Daoy (cell line): Measurements from ENCODE around the gene ALDOA. TPM values are rescaled to one million over a fixed set of nuclear protein-coding genes. Genes with fewer than 3 reads are reported as not detected.
"Not testable (repeated sequence)": the region's sequence is repeated elsewhere in the genome, so short reads cannot be mapped to it uniquely, and the experiment has no call there.

Experiments used
- DNase-seq: peaks from one replicate; pipeline ENCODE4 v3.0.0-alpha.2; 2015; ENCODE audit warnings: low read depth
- total RNA-seq: library from RNA; depleted of rRNA; stranded (reverse); fragments of >200 nt; shearing (Covaris generic); gene quantifications from 2 replicates; pipeline ENCODE4 v1.2.3, GENCODE V29; 2014

Gene ALDOA
- total RNA-seq, 1 experiment from 2014 or later, result 887 TPM

DNA sequence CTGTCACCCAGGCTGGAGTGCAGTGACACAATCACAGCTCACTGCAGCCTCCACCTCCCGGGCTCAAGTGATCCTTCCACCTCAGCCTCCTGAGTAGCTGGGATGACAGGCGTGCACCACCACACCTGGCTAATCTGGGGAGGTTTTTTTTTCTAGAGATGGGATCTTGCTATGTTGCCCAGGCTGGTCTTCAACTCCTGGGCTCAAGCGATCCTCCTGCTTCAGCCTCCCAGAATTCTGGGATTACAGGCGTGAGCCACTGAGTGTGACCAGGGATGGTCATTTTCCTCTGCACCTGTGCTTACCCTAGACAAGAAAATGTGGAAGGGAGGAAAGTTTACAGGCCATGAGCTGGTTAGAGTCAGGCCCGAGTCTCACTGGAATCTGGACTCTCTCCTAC, 24.9 kb upstream of the ALDOA start:
- not testable (repeated sequence) for DNase-seq

DNA sequence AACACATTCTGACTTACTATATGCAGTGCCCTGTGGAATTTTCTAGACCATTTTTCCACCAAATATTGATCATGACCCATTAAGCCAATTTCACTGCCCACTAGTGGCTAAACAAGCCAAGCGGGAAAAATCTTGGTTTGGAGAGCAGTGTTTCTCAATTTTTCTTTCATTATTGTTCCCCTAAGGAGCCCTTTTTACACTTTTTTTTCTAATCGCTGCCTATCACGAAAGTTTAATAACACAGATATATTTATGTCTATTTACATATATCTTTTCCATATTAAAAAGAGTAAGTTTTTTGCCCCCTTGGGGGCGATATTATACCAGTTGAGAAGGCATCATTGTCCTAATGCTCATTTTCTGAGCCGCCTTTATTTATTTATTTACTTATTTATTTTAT, 23.7 kb upstream of the ALDOA start:
- no peak for DNase-seq

DNA sequence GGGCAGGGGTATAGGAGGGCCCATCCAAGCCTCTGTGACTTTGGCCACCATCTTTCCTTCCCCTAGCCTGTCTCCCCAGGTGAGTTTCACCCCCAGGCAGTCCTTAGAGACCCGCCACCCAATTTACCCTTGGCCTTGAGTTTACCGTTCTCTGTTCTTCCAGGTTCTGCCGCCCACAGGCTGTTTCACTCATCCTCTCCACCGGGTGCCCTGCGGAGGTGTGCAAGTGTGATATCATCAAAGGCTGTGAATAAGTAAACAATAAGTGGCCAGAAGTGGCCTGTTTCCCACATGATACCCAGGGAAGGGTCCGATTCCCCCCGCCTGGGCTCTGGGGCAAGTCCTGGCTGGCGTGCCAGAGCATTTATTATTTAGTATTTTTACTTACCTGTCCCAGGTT, 19.4 kb upstream of the ALDOA start:
- DNase-seq, result no peak

DNA sequence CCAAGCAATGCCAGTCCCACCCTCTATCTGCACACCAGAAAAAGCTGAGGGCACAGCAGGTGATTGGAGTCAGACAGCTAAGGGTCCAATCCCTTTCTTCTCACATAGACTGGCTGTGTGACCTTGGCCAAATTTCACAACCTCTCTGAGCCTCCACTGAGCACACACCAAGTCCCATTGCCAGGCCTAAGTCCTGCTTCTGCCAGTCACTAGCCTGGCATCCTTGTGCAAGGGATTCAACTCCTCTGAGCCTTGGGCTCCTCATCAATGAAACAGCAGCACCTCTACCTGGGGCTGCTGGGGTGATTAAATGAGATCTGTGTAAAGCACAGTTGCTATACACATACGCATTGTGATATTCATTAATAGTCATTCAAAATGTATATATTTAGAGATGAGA, 19.0 kb upstream of the ALDOA start:
- no peak for DNase-seq

DNA sequence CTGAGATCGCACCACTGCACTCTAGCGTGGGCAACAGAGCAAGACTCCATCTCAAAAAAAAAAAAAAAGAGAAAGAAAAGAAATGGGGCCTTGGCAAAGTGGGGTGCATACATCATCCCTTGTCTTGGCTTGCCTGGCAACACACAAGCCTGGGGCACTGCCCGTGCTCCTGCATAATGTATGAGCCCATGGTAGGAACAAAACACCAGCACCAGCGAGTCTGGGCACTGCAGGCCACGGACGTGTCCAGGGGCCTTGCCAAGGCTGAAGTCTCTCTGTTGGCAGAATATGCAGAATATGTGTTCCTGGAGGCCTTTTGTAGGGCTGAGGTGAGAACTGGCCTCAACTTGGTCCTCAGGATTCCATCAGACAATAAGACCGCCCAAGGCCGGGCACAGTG, 15.7 kb upstream of the ALDOA start:
- DNase-seq, result no peak

DNA sequence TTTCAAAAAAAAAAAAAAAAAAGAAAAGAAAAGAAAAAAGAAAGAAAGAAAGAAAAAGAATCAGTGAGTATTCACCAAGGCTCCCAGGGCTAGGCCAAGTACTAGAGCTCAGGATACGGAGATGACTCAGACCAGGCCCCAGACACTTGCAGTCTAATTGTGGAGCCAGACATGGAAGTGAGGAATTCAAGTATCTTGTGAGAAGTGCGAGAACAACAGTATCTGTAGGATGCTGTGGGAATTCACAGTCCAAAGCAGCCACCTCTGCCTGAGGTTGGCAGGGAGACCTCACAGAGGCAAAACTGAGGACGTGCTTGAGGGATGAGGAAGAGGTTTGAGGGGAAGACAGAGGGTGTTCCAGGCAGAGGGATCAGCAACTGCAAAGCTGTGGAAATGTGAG, 14.0 kb upstream of the ALDOA start:
- peak; percentile 74 for DNase-seq

DNA sequence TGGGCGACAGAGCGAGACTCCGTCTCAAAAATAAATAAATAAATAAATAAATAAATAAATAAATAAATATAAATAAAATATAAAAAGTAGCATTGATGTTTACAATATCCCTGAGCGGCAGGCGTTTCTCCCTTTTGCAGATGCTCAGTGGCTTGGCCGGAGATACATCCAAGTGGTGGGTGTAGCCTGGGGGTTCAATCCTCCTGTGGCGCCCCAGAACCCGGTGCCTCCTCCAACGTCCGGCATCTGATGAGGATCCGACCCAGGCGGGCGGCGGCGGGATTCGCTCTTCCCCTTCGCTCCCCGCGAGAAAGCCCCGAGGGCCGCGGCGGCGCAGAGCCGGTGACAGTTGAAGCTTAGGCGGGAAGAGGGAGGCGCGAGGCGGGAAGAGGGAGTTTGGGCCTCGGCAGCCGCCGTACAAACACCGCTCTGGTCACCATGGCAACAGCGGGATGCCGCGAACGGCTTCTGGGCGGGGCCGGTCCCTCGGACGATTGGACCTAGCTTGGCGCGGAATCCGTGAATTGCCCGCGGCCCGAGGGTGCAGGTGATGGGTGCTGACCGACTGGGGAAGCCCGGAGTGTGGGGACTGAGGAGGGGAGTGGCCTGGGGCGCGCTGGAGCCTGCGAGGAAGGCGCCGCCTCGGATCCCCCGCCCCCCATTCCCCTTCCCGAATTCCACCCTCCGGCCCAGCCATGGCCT, 12.7 kb upstream of the ALDOA start:
- peak; percentile 94 for DNase-seq

DNA sequence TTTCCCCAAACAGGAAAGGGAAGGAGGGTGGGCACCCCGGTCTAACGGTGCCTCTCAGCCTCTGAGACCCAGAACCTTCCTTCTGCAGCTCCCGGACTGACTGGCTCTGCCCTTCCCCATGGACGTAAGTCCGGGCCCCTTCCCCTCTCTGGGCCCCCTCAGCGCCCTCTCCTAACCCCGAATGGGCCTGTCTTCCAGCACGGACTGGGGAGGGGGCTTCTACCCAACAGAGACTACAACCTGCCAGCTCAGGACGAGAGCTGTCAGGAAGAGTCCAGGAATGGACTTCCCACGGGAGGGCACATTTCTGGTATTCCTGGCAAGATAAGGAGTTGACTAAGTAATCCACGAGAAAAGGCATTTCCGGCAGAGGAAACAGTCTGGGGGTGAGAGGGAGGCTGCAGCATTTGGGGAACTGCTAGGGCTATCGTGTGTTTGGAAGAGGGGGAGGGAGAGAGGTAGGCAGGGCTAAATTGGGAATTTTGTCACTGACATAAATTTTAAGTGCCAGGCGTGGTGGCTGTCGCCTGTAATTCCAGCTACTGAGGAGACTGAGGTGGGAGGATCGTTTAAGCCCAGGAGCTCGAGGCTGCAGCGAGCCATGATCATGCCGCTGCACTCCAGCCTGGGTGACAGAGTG, 12.1 kb upstream of the ALDOA start:
- peak; percentile 58 for DNase-seq

DNA sequence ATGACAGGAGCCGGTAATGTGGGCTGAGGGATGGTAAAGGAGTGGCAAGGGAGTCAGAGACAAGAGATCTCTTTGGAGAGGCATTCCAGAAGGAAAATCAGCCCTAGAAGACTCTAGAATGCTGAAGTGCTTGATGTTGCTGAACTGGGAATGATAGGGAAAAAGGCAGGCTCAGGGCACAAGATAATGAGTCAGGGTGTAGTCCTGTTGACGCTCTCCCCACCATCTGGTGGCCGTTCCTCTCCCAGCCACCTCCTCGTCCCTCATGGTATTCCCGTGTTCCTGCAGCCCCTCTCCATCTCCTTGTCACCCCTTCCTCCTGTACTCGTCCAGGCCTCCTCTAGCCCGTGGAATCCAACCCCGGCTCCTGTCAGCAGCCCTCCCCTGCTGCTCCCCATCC, 11.1 kb upstream of the ALDOA start:
- DNase-seq, result no peak

DNA sequence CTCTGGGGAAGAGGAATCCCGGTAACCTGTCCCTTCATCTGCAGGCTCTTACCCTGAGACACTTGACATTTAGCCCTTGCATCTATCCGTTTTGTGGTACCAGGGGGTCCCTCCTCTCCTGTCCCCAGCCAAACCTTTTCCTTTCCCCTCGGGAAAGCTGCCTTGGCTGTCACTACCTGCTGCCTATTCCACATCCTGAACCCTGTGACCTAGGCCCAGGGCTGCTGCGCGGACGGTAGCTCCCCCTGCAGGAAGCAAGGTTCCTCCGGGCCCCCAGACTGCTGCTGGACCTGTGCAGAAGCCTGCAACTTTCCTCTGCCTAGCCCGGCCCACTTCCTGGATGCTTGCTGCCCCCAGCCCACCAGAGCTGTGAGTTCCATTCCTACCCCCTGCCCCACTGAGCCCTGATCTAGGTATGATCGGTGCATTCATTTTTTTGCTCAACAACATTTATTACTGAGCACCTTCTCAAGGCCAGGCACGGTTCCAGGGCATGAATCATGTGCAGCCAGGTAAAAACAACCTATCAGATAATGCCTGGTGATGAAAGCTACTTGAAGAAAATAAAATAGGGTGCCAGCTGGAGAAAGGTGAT, 10.5 kb upstream of the ALDOA start:
- DNase-seq, result no peak

DNA sequence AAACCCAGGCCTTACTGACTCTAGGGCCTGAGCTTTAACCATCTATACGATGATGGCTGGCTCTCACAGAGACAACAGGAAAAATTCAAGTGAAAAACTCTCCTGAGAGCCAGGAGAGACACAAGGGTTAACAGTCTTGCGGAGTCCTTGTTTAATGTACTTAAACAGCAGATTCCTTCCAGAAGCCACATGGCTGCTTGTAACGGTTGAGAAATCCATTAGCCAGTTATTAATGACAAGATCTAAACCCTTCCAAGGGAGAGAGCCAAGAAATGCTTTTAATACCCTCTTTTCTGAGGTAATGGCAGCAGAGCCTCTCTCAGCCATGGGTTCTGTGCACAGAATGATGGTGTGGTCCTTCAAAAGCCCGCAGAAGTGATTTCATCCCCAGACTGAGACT, 5.2 kb upstream of the ALDOA start:
- no peak for DNase-seq

DNA sequence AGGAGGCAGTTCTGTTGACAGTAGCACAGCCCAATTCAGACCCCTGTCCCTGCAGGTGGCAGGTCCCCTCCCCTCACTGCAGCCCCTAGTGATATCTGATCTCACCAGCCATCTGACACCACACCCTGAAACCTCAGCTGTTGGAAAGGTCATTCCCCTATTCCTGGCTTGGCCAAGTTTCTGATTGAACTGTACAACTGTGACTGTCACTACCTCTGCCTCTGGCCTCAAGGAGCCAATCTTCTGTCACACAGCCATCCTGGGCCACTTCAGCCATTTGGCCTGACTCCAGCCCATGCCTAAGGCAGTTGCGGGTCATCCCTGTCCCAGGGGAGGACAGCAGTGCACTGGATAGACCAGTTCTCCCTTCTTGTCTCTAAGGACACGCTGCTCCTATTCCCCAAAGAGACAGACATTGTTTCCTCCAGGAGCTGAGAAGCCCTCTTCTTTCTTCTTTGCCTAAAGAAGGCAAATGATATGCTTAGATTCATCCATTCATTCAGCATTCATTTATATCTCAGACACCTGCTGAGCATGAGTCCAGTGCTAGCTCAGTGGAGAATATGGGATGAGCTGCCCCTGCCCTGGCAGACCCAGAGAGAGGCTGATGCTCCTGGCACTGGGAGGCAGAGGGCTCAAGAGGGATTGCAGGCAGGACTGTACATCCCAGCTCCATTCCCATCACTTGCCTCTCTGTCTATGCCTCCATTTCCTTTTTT, 4.6 kb upstream of the ALDOA start:
- no peak for DNase-seq

DNA sequence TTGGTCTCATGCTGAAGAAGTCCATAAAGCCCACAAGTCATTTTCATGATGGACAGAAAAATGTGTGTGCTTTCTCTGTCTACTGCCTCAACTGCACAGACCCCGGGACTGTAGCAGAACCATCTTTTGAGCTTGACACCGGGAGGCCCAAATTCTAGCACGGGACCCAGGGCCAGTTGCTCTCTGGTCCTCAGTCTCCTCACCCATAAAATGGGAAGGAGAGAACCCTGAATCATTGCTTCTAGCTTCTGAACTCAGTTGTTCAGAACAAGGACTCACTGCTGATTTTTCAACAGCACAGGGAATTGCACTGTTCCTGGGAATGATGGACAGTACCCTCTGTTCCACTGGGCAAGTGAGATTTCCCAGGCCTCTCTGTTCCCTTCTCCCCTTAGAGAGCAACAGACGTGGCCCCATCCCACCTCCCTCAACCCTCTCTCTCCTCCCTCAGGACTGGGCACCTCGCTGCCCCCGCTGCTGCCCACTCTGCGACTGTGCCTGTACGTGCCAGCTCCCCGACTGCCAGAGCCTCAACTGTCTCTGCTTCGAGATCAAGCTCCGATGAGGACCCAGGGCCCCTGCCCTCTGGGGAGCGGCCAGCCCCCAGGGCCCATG, 2.2 kb upstream of the ALDOA start:
- DNase-seq, result no peak

DNA sequence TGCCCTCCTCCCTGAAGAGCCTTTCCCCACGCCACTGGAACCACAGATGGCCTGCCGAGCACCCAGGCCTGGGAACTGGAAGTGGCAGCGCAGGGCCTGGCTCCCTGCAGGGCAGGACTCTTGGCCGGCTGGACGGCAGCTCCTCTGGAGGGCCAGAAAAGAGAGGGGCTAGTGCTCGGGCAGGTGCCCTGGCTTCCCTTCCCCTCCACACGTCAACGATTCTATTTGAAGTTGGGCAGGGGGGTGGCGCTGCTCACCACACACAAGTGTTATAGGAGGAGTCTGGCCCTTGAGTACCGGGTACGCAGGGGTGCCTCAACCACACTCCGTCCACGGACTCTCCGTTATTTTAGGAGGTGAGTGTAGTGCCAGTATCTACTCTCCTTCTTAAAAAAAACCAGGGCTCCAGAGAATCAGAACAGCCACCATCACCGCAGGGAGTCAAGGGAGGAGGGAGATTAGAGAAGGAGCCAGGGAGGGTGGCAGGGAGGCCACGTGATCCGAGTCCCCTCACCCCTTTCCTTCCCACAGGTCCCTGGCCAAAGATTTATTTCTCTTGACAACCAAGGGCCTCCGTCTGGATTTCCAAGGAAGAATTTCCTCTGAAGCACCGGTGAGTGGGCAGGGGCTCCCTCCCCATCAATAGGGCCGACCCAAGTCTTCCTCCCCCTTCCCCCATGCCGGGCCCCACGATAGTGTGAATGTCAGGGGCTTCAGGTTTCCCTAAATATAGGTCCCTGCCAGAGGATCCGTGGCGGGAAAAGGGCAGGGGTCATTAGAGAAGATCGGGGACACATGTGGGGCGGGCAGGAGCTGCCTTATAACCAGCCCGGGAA, 1.4 kb upstream of the ALDOA start:
- peak; percentile 60 for DNase-seq

DNA sequence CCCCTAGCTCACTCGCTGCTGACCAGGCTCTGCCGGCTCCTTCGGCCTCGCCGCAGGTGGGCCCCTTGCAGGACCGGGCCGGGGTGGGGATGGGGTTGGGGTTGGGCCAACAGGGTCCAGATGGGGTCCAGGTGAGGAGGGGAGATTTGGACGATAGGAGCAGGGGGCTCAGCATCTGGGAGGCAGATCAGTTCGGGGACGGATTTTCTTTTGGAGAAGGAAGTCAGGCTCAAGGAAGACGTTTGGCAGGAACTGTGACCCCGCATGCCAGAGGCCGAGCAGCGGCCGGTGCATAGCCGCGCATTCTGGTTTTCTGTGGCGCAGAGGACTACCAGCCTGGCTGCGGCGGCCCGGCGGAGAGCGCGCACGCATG, 845 bp upstream of the ALDOA start:
- DNase-seq, result no peak

DNA sequence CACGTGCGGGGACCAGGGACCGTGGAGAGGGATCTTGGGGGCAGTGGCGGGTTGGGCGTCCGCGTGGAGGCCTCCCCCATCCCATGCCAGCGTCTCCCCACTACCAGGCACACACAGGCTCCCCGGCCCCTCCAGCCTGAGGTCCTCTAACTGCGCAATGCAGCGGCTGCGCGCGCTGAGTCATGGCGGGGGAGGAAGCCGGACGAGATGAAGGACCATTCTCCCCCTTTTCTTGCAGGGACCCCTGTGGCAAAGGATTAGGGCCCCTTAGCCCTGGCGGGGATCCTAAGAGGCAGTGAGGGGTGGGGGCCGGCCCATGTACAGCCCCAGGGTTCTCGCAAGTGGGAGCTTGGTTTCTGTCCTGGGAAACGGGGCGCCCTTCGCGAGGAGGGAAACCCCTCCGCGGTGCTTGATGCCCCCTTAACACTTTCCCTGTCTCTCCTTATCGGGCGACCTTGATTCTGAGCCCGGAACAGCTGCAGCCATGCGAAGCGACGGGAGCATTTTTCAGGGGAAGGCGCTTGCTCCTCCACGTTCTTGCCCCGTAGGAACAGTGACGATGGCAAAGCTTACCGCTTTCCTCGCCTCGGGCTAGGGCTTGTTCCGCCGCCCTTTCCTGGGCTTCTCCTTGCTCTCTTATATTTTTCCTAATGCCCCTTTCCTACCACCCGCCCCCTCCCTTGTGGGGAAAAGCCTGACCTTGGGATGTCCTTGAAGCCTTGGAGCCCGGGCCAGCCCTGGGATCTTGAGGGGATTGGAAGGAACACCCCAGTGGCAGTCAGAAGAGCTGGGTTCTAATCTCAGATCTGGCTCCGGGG, 592 bp downstream of the ALDOA start:
- DNase-seq, result peak; percentile 72

DNA sequence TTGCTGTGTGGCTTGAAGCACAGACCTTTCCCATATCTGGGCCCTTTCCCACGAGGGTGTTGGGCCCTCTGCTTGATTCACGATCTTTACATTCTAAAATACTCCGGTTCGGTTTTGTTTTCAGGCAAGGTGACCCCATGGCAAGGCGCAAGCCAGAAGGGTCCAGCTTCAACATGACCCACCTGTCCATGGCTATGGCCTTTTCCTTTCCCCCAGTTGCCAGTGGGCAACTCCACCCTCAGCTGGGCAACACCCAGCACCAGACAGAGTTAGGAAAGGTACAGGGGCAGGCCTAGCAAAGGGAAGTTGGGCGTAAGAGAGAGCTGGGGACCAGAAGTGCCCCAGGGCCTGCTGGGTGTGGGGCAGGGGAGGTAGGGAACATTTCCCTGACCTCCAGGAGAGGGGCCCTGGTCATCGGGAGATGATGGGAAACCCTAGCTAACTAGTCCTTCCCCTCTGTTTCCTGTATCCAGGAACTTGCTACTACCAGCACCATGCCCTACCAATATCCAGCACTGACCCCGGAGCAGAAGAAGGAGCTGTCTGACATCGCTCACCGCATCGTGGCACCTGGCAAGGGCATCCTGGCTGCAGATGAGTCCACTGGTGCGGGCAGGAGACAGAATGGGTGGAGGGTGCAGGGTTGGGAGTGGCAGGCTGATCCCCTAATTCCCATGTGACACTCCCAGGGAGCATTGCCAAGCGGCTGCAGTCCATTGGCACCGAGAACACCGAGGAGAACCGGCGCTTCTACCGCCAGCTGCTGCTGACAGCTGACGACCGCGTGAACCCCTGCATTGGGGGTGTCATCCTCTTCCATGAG, 1.4 kb downstream of the ALDOA start:
- no peak for DNase-seq

DNA sequence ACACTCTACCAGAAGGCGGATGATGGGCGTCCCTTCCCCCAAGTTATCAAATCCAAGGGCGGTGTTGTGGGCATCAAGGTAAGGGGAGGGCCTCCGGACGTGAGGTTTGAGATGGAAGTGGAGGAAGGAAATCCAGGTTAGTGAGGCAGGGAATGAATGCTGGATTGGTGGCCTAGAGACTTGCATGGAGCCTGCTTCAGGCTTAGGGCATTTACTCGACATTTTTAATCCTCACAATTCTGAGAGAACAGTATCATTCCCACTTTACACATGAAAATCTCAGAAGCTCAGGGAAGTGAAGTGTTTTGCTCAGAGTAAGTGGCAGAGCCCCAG, 2.0 kb downstream of the ALDOA start:
- DNase-seq, result no peak

DNA sequence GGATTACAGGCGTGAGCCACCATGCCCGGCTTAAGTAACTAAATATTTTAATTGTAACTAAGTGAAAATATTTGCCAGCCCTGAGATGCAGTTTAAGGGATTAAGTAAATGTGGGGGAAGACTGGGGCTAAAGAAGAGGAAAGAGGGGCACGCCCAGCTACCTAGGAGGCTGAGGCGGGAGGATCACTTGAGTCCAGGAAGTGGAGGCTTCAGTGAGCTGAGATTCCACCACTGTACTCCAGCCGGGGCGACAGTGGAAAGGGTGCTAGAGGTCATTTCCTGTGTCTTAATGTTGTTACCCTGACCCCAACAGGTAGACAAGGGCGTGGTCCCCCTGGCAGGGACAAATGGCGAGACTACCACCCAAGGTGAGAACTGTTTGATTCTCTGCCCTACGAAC, 2.8 kb downstream of the ALDOA start:
- DNase-seq, result no peak
